ENCODE measurements around the gene MACROD2.
"Not testable (repeated sequence)": the region's sequence is repeated elsewhere in the genome, so short reads cannot be mapped to it uniquely, and the experiment has no call there.

Gene MACROD2

DNA sequence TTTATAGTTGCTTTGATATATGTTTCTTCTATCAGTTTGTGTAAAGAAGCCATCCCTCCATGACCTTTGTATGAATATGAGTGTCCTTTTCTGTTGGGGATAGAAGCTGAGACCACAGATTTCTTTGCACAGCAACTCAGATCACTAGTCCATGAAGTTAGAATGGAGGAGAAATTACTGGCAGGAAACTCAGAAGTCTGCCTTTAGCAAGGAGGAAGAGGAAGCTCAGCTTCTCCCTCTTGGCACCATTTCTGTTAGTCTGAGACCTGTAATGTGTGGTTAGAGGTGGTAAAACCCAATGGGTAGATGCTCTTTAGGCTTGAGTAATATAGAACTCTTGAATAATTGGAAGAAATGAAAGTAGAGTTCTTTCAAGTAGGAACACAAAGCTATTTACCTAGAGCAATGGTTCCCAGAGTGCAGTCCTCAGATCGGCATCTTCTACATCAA, 1337.4 kb downstream of the MACROD2 start:
- no peak for DNase-seq (ENCODE audit: low read depth, low spot score)

DNA sequence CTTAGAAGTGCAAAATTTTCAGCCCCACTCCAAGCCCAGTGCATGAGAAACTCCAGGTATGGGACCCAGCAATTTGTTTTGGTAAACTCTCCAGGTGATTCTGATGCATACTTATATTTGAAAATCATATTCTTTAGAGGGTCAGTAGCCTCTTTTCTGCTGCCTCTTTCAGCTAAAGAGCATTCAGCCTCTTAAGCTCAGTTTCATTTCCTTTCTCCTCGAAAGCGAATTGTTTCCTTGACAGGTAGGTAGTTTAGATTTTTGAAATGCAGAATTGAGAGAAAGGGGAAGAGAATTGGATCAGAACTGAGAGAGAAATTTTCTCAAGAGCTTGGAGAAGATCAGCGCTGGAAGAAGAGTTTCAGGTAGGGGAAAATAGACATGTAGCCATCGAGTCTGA, 1337.9 kb downstream of the MACROD2 start:
- no peak for DNase-seq (ENCODE audit: low read depth, low spot score)

DNA sequence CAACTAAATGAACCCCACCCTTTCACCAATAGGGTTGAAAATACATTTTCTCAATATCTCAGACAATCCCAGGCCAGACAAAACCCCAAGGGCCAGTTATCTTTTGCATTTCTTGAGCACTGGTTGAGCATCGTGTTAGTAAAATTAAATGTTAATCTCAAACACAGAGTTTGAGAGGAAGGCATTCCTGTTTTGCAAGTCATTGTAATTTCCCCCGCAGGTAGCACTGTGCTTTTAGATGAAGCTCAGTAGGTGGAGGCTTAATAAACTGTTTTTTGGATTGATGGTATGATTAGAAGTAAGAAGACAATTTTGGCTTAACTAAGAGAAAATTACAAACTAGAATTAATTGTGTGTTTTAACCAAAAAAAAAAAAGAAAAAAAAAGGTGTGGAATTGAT, 1340.7 kb downstream of the MACROD2 start:
- DNase-seq (ENCODE audit: low read depth, low spot score): no peak

DNA sequence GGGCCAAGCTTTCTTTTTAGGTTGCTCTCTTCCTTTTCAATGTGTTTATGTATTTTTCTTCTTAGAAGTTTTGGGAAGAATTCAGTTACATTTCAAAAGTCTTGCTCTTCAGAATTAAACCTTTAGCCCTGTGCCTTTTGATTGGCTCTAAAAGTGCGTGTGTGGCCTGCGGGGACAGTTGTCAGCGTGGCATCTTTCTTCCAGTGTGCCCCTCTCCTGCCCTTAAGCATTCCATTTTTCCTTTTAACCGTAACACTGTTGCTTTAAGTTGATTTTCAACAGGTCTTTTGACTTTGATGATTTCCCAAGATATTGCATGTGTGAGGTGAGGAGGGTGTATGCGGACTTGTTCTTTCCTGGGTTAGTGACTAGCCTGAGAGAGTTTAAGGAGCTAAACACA, 1341.2 kb downstream of the MACROD2 start:
- no peak for DNase-seq (ENCODE audit: low read depth, low spot score)

DNA sequence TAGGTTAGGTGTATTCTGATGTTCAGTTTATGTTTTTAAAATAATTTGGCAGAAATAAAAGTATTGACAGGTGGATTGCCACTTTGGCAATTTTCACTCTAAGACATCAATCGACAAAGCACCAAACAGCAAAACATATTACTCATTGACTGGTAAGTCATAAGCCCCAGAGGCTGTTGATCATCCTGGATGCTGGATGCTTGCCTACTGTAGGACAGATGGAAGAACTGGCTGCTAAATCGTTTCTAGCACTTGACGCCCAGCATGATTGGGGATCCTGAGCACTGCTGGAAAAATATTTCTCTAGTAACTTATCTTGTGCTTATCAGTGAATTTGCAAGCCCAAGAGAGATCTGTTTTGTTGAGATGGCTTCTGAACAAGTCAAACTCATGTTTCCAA, 1343.9 kb downstream of the MACROD2 start:
- DNase-seq (ENCODE audit: low read depth, low spot score): no peak

DNA sequence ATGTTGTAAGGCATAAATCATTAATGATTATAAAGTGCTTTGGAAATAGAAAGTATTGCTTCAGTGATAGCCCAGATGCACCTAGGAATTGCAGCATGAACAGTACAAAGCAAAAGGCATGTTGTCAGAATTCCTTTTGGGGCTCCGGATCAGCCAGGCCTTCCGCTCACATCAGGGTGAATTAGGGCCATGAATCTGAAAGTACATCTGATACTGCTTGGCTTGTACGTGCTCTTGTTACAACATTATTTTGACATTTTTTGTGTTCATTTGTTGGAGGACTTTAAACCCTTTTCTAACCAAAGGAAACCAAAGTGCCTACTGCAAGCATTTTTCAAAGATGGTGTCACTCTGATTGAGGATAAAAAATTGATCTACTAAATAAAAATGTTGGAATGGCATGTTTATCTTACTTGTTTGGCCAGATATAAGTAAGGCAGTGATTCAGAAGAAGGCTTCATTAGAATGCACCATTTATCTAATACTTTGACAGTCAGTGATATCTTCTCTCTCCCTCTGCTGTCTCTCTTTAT, 1347.7 kb downstream of the MACROD2 start:
- DNase-seq (ENCODE audit: low read depth, low spot score): no peak

DNA sequence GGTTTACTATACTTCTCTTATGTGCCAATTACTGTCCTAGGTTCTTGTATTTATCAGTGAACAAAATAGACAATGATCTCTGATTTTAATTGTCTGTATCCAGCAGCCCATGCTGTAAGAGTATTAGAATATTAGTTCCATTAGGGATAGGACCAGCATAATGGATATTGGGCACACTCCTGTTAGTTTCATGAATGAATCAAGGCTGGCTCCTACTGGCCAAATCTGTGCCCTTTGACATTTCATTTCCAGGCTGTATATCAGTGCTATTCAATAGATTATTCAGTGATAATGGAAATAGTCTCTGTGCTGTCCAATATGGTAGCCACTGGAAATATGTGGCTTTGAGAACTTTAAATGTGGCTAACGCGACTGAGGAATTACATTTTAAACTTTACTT, 1350.0 kb downstream of the MACROD2 start:
- no peak for DNase-seq (ENCODE audit: low read depth, low spot score)

DNA sequence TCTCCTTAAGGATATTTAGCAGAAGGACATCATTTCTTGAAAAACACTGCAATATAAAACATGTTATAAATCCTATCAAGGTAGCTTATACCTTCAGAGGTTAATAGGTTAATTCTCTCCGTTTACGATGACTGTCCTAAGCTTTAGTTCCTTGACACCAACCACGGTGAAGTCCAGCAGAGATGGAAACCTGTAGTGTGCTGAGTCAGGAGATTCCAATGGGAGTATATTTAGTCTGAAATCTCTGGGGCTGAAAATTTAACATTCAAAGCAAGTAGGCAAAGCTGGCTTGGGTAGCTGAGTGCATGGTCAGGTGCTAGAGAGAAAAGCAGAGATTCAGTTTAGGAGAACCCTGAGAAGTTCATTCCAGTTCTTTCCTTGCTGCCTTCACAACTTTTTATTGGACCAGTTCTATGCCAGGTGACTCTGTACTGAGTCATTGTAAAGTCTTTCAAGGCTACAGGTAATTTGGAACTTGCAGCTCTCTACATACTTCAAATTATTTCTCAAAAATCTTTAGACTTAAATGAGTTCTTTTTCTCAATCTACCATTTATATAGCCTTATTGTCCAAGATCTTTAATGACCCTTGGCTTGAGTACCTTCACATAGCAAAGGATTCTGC, 1351.5 kb downstream of the MACROD2 start:
- no peak for DNase-seq (ENCODE audit: low read depth, low spot score)

DNA sequence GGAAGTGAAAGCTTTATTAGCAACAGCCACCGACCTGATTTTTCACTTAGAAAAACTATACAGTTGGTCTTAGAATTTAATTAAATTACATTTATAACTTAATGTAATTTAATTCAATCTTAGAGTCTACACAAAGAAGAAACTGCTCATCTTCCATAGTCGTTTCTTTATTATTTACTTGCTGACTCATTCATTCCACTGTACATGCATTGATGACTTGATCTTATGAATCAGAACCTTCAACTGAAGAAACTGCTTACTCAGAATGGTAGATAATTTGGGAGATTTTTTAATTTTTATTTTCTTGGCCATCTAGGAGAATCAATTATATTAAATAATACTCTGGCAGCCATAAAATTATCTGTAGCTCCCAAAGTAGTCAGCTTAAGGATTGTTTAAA, 1363.7 kb downstream of the MACROD2 start:
- DNase-seq (ENCODE audit: low read depth, low spot score): no peak

DNA sequence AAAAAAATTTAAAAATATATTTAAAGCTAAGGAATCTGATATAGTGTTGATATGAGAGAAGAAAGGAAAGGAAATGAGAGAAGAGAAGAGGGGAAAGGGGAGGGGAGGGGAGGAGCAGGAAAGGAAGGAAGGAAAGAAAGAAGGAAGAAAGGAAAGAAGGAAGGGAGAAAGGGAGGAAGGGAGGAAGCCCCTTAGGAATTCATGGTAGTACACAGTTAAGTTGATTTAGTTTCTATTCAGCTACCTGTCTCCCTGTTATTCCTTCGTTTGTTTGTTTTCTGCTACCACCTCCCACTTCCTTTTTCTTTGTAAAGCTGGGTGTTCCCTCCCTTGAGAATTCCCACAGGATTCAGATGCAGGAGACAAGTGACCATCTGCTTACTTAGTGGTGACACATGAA, 1367.5 kb downstream of the MACROD2 start:
- DNase-seq (ENCODE audit: low read depth, low spot score): no peak

DNA sequence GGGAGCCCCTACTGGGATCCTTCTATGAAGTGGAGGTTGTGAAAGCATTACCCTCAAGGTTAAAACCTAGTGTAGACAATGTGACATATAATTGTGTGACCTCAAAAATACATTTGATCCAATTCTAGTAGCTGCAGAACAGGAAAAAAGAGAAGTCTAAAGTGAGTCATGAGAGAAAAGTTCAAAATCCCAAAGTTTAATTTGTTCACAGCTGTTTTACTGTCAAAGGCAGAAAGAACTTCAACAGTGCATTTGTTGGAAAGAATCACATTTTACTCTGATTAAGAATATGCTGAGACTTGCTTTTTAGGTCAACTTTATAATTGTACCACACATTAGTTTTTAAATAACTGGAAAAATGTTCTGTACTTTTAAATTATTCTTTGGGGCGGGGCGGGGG, 1369.5 kb downstream of the MACROD2 start:
- DNase-seq (ENCODE audit: low read depth, low spot score): no peak

DNA sequence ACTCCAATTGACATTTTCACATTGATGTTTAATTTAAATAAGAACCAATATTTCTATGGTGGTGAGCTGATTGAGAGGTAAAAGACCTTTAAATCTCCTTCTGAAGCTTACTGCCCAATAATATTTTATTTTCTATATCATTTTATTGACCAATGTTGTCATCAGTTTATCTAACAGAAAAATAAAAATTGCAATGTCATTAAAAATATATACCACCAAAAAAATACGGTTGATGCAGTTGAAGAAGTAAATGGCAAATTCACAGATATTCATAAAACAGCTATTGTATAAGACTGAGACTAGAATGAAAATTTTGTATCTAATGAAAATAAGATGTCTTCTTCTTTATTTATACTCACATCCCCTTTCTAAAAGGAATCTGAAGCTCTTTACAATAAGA, 1375.1 kb downstream of the MACROD2 start:
- no peak for DNase-seq (ENCODE audit: low read depth, low spot score)

DNA sequence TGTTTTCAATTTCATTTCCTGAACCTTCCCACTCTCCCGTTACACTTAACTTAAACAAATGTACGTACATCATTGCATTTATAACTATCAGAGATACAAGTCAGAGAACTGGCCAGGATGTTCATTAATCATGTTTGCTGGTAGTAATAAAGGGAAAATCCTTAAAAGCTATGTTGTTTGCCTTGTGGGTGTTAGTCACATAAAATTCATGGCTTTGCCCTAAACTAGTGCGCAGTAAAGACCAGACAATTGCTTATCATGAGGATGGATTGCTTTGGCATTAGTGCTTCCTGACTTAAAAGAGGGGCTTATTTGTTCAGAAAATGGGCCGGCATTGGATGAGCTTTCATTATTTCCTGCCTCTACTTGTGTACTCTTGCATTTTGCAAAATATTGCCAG, 1379.4 kb downstream of the MACROD2 start:
- no peak for DNase-seq (ENCODE audit: low read depth, low spot score)

DNA sequence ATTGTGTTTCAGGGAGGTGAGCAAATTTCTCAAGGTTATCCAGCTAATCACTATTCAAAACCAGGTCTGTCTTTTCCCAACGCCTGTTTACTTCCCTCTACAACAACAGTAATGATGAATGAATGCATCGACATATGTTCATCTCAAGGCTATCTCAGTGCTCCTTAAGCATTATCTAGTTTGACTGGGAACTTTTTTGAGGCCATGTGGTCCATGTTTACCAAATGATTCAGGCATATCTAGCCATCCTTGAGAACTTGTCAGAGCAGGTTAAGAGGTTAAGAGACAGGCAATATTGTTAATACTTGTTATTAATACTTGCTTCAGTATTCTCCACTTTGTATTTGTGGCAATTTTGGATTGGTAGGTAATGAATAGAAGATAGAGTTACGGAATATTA, 1380.5 kb downstream of the MACROD2 start:
- no peak for DNase-seq (ENCODE audit: low read depth, low spot score)

DNA sequence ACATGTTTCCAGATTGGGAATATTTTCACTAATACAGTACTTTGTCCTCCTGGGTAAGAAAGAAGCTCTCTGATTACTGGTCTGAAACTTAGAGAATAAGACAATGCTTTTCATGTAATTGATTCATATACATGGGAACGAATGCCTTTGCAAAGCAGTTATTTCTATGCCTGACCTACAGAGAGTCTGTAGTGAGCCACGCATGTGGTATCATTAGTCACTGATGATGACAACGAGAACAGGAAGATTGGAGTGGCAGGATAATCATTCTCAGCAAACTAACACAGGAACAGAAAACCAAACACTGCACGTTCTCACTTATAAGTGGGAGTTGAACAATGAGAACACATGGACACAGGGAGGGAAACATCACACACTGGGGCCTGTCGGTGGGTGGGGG, 1382.3 kb downstream of the MACROD2 start:
- DNase-seq (ENCODE audit: low read depth, low spot score): not testable (repeated sequence)

DNA sequence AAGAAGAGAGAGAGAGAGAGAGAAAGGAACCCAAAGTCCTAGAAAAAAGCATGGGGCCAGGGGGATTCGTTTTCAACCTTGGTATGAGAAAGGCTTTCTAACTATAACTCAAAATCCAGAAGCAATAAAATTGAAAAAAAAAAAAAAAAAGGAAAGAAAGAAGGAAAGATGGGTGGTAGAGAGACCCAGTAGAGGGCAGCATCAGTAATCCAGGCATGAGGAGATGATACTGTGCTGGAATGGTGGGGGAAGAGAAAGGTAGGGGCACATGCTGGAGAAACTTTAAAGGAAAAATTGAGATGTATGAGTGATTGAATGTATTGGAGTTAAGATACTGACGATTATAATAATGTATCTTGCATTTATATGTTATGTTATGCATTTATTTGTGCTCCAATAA, 1382.8 kb downstream of the MACROD2 start:
- DNase-seq (ENCODE audit: low read depth, low spot score): no peak

DNA sequence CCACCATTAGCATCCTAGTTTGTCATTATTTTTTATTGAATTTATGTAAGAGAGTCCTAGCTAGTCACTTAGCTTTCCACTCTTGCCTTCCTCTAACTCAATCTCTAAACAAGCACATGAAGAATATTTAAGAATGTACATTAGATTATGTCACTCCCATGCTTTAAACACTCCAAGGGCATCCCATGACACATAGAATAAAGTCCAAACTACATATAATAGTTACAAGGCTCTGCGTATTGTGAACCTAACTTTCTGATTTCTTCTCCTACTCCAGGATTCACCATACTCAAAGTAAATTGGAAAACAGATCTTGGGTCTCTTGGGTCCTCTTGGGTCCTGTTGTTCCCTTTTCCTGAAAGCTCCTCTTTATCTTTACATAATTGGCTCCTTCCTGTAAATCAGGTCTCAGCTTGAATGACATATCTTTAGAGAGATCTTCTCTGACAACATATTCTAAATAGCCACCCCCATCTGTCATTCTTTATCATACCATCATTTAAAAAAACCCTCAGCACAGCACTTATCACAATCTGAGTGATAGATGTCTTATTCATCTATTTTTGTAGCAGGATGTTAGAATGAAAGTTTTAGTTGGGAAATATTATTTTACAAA, 1384.5 kb downstream of the MACROD2 start:
- no peak for DNase-seq (ENCODE audit: low read depth, low spot score)

DNA sequence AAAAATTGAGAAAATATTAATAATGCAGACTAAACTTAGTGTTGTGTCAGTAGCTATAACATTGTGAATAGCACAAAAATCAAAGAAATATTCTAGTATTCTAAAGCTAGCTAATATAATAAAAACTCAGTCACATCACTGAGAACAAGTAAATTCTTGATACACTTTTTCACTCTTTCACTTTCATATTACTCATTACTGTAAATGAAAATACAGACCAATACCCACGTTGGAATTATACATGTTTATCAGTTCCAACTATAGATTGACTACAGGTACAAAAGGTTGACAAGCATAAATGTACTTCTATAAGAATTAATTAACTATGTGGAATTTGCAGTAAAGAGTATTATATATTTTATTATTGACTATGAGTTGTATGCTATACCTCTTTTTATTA, 1385.5 kb downstream of the MACROD2 start:
- no peak for DNase-seq (ENCODE audit: low read depth, low spot score)

DNA sequence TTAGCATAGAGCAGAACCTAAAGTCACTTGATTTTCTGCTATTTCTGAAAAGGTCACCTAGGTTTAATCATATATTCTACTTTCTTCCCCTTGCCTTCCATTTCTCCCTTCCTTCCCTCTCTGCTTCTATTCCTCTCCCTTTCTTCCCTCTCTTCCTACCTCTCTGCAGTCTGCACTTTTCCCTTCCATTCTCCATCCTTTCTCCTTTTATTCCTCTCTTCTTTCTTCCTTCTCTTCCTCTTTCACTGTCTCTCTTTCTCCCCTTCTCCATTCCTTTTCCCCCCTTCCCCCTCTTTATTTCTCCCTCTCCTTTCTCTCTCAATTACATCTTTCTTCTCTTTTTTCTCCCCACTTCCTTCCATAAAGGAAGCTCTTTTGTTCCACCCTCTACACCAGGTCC, 1391.9 kb downstream of the MACROD2 start:
- no peak for DNase-seq (ENCODE audit: low read depth, low spot score)

DNA sequence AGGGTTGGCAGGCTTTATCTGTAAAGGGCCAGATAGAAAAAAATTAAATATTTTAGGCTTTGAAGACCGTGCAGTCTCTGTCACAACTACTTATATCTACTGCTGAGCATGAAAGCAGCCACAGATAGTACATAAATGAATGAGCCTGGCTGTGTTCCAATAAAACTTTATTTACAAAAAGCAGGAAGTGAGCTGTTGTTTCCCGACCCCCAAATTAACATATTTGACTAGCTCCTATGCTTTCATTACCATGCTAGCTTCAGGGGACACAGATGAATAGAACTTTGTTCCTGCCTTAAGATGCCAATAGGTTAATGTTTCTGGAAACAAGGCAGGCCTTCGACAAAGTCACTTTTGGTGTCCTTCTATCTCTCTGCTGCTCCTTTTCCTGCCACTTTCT, 1400.1 kb downstream of the MACROD2 start:
- DNase-seq (ENCODE audit: low read depth, low spot score): no peak

DNA sequence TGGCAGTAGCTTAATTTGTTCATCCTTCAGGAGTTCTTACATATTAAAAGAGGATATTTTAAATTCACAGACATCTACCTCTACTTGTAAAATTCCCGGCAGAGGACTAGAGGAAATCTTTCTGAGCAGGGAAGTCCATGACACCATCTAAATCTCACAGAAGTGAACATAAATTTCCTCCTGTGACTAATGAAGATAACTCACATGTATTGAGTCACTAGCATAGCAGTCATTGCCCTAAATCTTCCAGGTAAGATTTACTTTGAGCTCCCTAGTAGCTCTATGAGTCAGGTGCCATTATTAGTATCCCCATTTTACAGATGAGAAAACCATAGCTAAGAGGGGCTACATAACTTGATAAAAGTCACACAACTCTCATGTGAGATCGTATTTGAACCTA, 1400.7 kb downstream of the MACROD2 start:
- no peak for DNase-seq (ENCODE audit: low read depth, low spot score)

DNA sequence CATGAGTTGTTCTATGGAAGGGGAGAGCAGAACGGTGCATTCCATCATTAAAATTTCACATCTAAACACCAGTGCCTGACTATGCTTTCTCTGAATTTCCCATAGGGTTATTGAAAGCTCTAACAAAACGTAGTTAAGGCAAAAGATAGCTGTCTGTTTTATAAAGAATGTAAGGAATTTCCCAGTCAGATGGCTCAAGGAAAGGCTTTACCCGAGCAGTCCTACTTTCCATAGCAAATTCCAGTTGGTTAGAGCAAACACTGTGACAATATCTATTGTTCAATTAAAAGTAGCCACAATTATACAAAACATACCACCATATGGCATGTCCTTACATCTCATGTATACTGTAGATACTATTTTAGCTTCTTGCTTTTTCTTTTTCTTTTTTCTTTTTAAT, 1401.6 kb downstream of the MACROD2 start:
- no peak for DNase-seq (ENCODE audit: low read depth, low spot score)

DNA sequence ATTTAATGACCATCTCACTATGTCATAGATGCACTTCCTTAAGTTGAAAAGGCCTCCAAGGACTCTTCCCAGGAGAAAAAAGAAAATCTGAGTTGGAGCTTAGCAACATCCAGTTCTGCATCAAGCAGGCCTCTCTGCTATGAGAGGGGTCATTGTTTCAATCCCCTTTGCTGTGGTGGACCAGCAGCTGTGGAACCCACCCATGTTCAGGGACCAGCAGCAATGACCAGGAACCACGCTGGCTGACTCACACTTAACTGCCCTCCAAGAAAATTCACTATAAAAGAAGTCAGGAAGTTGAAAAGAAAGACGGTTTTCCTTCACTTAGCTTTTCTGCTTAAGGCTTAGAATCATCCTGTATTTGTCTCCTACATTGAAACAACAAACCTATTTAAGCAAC, 1404.5 kb downstream of the MACROD2 start:
- no peak for DNase-seq (ENCODE audit: low read depth, low spot score)

DNA sequence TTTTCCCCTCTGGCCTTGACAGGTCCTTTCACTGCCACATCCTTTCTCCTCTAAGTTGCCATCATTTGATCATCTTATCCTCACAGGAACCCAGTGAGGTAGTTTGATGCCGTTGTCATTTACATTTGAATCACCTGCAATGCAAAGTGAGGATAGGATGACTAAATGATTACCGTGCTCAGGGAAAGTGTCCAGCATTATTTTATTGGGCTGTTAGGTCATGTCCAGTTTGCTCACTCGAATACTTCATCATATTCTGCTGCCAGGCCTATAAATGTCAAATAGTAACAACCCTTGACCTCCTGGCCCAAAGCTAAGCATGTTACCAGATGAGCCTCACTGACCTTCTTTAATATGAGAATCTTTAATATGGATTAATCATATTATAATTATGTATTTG, 1410.8 kb downstream of the MACROD2 start:
- no peak for DNase-seq (ENCODE audit: low read depth, low spot score)
